Smooth muscle cell (in vitro differentiated cells): ENCODE results near the gene ADGRL1. TPM values are rescaled to one million over a fixed set of nuclear protein-coding genes. Genes with fewer than 3 reads are reported as not detected.
A peak's percentile ranks its signal among the peaks of the same experiment; 100 is the strongest.

Experiments
- DNase-seq: peaks from one replicate; lab custom pipeline; 2025; ENCODE audit not compliant: unreplicated experiment; lab: John Stamatoyannopoulos, UW
- H2AFZ ChIP-seq: fragments of 200-600 bp; sonication (generic); 2 replicates; pipeline ENCODE4 v1.6.0; 2016; ENCODE audit warnings: antibody characterized with exemption, low read depth, mild to moderate bottlenecking
- H3F3A ChIP-seq: fragments of 200-600 bp; sonication (generic); 2 replicates; pipeline ENCODE4 v1.6.0; 2017; ENCODE audit warnings: antibody characterized with exemption, low read depth
- H3K27ac ChIP-seq: fragments of 200-600 bp; sonication (generic); 2 replicates; pipeline ENCODE4 v1.5.1; 2016; ENCODE audit warnings: low read depth, mild to moderate bottlenecking
- H3K27me3 ChIP-seq: fragments of 200-600 bp; sonication (generic); 2 replicates; pipeline ENCODE4 v1.6.1; 2016; ENCODE audit warnings: low read depth, mild to moderate bottlenecking
- H3K36me3 ChIP-seq: fragments of 200-600 bp; sonication (generic); 2 replicates; pipeline ENCODE4 v1.5.1; 2016; ENCODE audit warnings: low read depth
- H3K4me1 ChIP-seq: fragments of 200-600 bp; sonication (generic); 2 replicates; pipeline ENCODE4 v1.5.1; 2016; ENCODE audit warnings: low read depth
- H3K4me2 ChIP-seq: fragments of 200-600 bp; sonication (generic); 2 replicates; pipeline ENCODE4 v1.6.0; 2016; ENCODE audit warnings: mild to moderate bottlenecking
- H3K4me3 ChIP-seq: fragments of 200-600 bp; sonication (generic); 2 replicates; pipeline ENCODE4 v1.5.1; 2016; ENCODE audit warnings: mild to moderate bottlenecking
- H3K79me2 ChIP-seq: fragments of 200-600 bp; sonication (generic); 2 replicates; pipeline ENCODE4 v1.6.0; 2016; ENCODE audit warnings: low read depth, mild to moderate bottlenecking
- H3K9ac ChIP-seq: fragments of 200-600 bp; sonication (generic); 2 replicates; pipeline ENCODE4 v1.6.0; 2016; ENCODE audit warnings: low read depth
- H3K9me3 ChIP-seq: fragments of 200-600 bp; sonication (generic); replicated peaks from 2 replicates; pipeline ENCODE4 v1.5.1; 2016; ENCODE audit warnings: low read depth
- H4K20me1 ChIP-seq: fragments of 200-600 bp; sonication (generic); 2 replicates; pipeline ENCODE4 v1.6.0; 2016; ENCODE audit warnings: low read depth
- CTCF ChIP-seq: fragments of 200-600 bp; sonication (generic); IDR thresholded peaks from 2 replicates; pipeline ENCODE4 v1.5.1; 2017; ENCODE audit warnings: borderline replicate concordance, mild to moderate bottlenecking, antibody characterized with exemption; ENCODE audit not compliant: insufficient read depth, poor library complexity, severe bottlenecking
- WGBS: methylation state at CpG from one replicate; pipeline ENCODE4 v1.1.7; 2016; ENCODE audit warnings: low lambda C conversion rate; 5-methylcytosine and 5-hydroxymethylcytosine counted together
- polyA plus RNA-seq: library from polyadenylated mRNA; unstranded; fragments of >200 nt; fragmentation: Nextera tagmentation; extraction: Ambion mirVana; gene quantifications from 2 replicates; pipeline ENCODE4 v1.2.1, GENCODE V29; 2016
- total RNA-seq: library from RNA; depleted of rRNA; stranded (reverse); fragments of >200 nt; gene quantifications from 2 replicates; pipeline ENCODE4 v1.2.3, GENCODE V29; 2014

The ADGRL1 gene
- total and polyA plus RNA-seq, 2 experiments from 2014 or later, result 11.3 to 12.7 TPM

GRCh38 chr19:14138576-14139265 is 67.2 kb downstream of the ADGRL1 start:
- TF ChIP-seq CTCF, result no peak
- Histone ChIP-seq H3K4me2 (peak overlapping the region; percentile 79), H3K27ac (peak overlapping the region; percentile 85), H3K36me3 (no peaks in the 10 kb centered on the region), H3K9me3 (no peaks in the 10 kb centered on the region), H4K20me1 (peaks cover 17% of the 10 kb centered on the region), H3K27me3 (no peaks in the 10 kb centered on the region), H3K9ac (peak overlapping the region; percentile 31), H3F3A (peaks cover 4% of the 10 kb centered on the region), H3K4me3 (peak overlapping the region; percentile 65), H2AFZ (no peak overlapping the region), H3K4me1 (peaks cover 26% of the 10 kb centered on the region), H3K79me2 (peaks cover 11% of the 10 kb centered on the region)
- 59% methylated on average over 9 of the region's 9 CpGs for WGBS
- DNase-seq, result no peak

- under 1% methylated on average over 74 of the region's 78 CpGs for WGBS
- peak; percentile 92 for DNase-seq
- Histone ChIP-seq H3K9ac (peak within 1 kb of the TSS; percentile 85), H3K4me2 (peak within 1 kb of the TSS; percentile 94), H3K36me3 (no peaks in the 10 kb centered on the region), H3K9me3 (no peaks in the 10 kb centered on the region), H2AFZ (peak within 1 kb of the TSS; percentile 93), H3K79me2 (peaks cover 11% of the 10 kb centered on the region), H3K4me1 (peaks cover 26% of the 10 kb centered on the region), H3F3A (peaks cover 4% of the 10 kb centered on the region), H3K27ac (peak within 1 kb of the TSS; percentile 85), H3K4me3 (peak within 1 kb of the TSS; percentile 65), H4K20me1 (peaks cover 6% of the 10 kb centered on the region), H3K27me3 (no peaks in the 10 kb centered on the region)
- peak; percentile 60 for TF ChIP-seq CTCF
These were observed 69.3 kb downstream of the ADGRL1 start, which contains the start of gene ASF1B for GRCh38 chr19:14136509-14137281. Gene ASF1B (minus strand): TSS chr19:14136589. CDS start chr19:14136456, 133 bp downstream.

GRCh38 chr19:14135985-14136508 is 69.9 kb downstream of the ADGRL1 start:
- no peaks in the 10 kb centered on the region for H3K9me3 ChIP-seq
- peaks cover 26% of the 10 kb centered on the region for H3K4me1 ChIP-seq
- H3K9ac ChIP-seq, result peak overlapping the region; percentile 43
- peak overlapping the region; percentile 94 for H3K4me2 ChIP-seq
- H3F3A ChIP-seq, result peaks cover 4% of the 10 kb centered on the region
- no peak overlapping the region for H3K27ac ChIP-seq
- H4K20me1 ChIP-seq, result peaks cover 6% of the 10 kb centered on the region
- peak overlapping the region; percentile 60 for H3K4me3 ChIP-seq
- 0% methylated on average over 9 of the region's 38 CpGs for WGBS
- peaks cover 11% of the 10 kb centered on the region for H3K79me2 ChIP-seq
- H2AFZ ChIP-seq, result peak overlapping the region; percentile 93
- no peak for DNase-seq
- H3K27me3 ChIP-seq, result no peaks in the 10 kb centered on the region
- no peak for TF ChIP-seq CTCF
- H3K36me3 ChIP-seq, result no peaks in the 10 kb centered on the region
